GM23338 (cell line): ENCODE data around the gene NCAPH2. TPM values are rescaled to one million over a fixed set of nuclear protein-coding genes. Genes with fewer than 3 reads are reported as not detected.

Experiments used
- ATAC-seq: fragments of 200-7000 bp; cut with Tn5 transposase; 3 replicates; pipeline ENCODE4 v1.9.1; 2020
- DNase-seq: peaks from one replicate; pipeline ENCODE4 v3.0.0-alpha.2; 2015; ENCODE audit warnings: low spot score
- H2AFZ ChIP-seq: fragments of 200-600 bp; sonication (generic); 2 replicates; pipeline ENCODE4 v1.8.0; 2016; ENCODE audit warnings: antibody characterized with exemption, mild to moderate bottlenecking, moderate library complexity
- H3F3A ChIP-seq: fragments of 200-600 bp; sonication (generic); replicated peaks from 2 replicates; pipeline ENCODE4 v1.8.0; 2017; ENCODE audit warnings: antibody characterized with exemption, mixed run types, low read depth
- H3K27ac ChIP-seq: fragments of 200-600 bp; sonication (generic); 2 replicates; pipeline ENCODE4 v1.6.1; 2016; ENCODE audit warnings: low read depth
- H3K27me3 ChIP-seq: fragments of 200-600 bp; sonication (generic); 2 replicates; pipeline ENCODE4 v1.8.0; 2016; ENCODE audit warnings: mild to moderate bottlenecking, mixed run types, moderate library complexity; ENCODE audit not compliant: insufficient read depth
- H3K36me3 ChIP-seq: fragments of 200-600 bp; sonication (generic); 2 replicates; pipeline ENCODE4 v1.8.0; 2016; ENCODE audit warnings: mild to moderate bottlenecking; ENCODE audit not compliant: insufficient read depth
- H3K4me1 ChIP-seq: fragments of 200-600 bp; sonication (generic); 2 replicates; pipeline ENCODE4 v1.8.0; 2016; ENCODE audit warnings: mild to moderate bottlenecking, moderate library complexity; ENCODE audit not compliant: insufficient read depth
- H3K4me2 ChIP-seq: fragments of 200-600 bp; sonication (generic); 2 replicates; pipeline ENCODE4 v1.7.1; 2017; ENCODE audit warnings: mixed run types
- H3K4me3 ChIP-seq: fragments of 200-600 bp; sonication (generic); 2 replicates; pipeline ENCODE4 v1.6.1; 2016; ENCODE audit warnings: mixed run types
- H3K79me2 ChIP-seq: fragments of 200-600 bp; sonication (generic); replicated peaks from 2 replicates; pipeline ENCODE4 v1.8.0; 2017; ENCODE audit warnings: mild to moderate bottlenecking; ENCODE audit not compliant: insufficient read depth
- H3K9me2 ChIP-seq: fragments of 200-600 bp; sonication (generic); 2 replicates; pipeline ENCODE4 v1.8.0; 2017; ENCODE audit not compliant: insufficient read depth
- H4K20me1 ChIP-seq: fragments of 200-600 bp; sonication (generic); replicated peaks from 2 replicates; pipeline ENCODE4 v1.8.0; 2017; ENCODE audit warnings: mild to moderate bottlenecking; ENCODE audit not compliant: insufficient read depth
- H3K27ac Mint-ChIP-seq: 2 replicates; pipeline ENCODE4 v1.8.0; 2020; ENCODE audit warnings: inconsistent platforms, mild to moderate bottlenecking, moderate library complexity, mixed read lengths
- H3K27me3 Mint-ChIP-seq: 3 replicates; pipeline ENCODE4 v1.8.0; 2022; ENCODE audit warnings: low read depth, mild to moderate bottlenecking, moderate library complexity, mixed read lengths, inconsistent platforms; ENCODE audit not compliant: insufficient read depth, poor library complexity
- H3K36me3 Mint-ChIP-seq: 3 replicates; pipeline ENCODE4 v1.8.0; 2021; ENCODE audit warnings: low read depth, mild to moderate bottlenecking, inconsistent platforms, moderate library complexity, mixed read lengths
- H3K4me1 Mint-ChIP-seq: 3 replicates; pipeline ENCODE4 v1.8.0; 2020; ENCODE audit warnings: mild to moderate bottlenecking, inconsistent platforms, mixed read lengths
- H3K4me3 Mint-ChIP-seq: 3 replicates; pipeline ENCODE4 v1.8.0; 2021; ENCODE audit warnings: moderate library complexity, mild to moderate bottlenecking, inconsistent platforms, mixed read lengths
- H3K9me3 Mint-ChIP-seq: 3 replicates; pipeline ENCODE4 v1.8.0; 2020; ENCODE audit warnings: moderate library complexity, mild to moderate bottlenecking, inconsistent platforms, mixed read lengths
- CREB1 ChIP-seq: fragments of 250-450 bp; sonication (Bioruptor Pico); IDR thresholded peaks from 2 replicates; pipeline ENCODE4 v1.5.0; 2020; ENCODE audit warnings: low read depth, mild to moderate bottlenecking, moderate library complexity
- JUNB ChIP-seq: IDR thresholded peaks from one replicate; pipeline ENCODE4 v1.6.1; 2016; ENCODE audit warnings: antibody characterized with exemption; ENCODE audit not compliant: unreplicated experiment
- NANOG ChIP-seq: IDR thresholded peaks from 2 replicates; pipeline ENCODE4 v1.6.1; 2016; ENCODE audit warnings: antibody characterized with exemption, borderline replicate concordance
- POLR2AphosphoS5 ChIP-seq: IDR thresholded peaks from 2 replicates; pipeline ENCODE4 v1.6.1; 2016; ENCODE audit warnings: antibody characterized with exemption, low read depth
- ZNF114 ChIP-seq: fragments of 250-450 bp; sonication (Bioruptor Pico); IDR thresholded peaks from 2 replicates; pipeline ENCODE4 v1.5.0; 2020; ENCODE audit warnings: mild to moderate bottlenecking, moderate library complexity
- ZNF331 ChIP-seq: fragments of 250-450 bp; sonication (Bioruptor Pico); IDR thresholded peaks from 2 replicates; pipeline ENCODE4 v1.5.0; 2020; ENCODE audit warnings: low read depth, mild to moderate bottlenecking, moderate library complexity
- polyA plus RNA-seq: library from polyadenylated mRNA; unstranded; fragments of >200 nt; fragmentation: Nextera tagmentation; extraction: Ambion mirVana; gene quantifications from 2 replicates; pipeline ENCODE4 v1.2.1, GENCODE V29; 2016
- total RNA-seq: library from RNA; depleted of rRNA; stranded (reverse); fragments of >200 nt; shearing (Covaris generic); gene quantifications from 2 replicates; pipeline ENCODE4 v1.2.3, GENCODE V29; 2014
- TF ChIP-seq, protein P1 (sequence below), 2 experiments: fragments of 200-600 bp in 1 of 2; sonication (generic) in 1 of 2; conservative IDR thresholded peaks; 2 replicates each; pipeline versions ENCODE4 v1.5.1 to v1.6.1; 2016 to 2017; ENCODE audit warnings: antibody characterized with exemption in 2 of 2, low read depth in 2 of 2, mild to moderate bottlenecking in 2 of 2, moderate library complexity in 1 of 2
- TF ChIP-seq, protein P2 (sequence below): IDR thresholded peaks from one replicate; pipeline ENCODE4 v1.6.1; 2018; ENCODE audit warnings: antibody characterized with exemption; ENCODE audit not compliant: unreplicated experiment
- TF ChIP-seq, protein P3 (sequence below): IDR thresholded peaks from 2 replicates; pipeline ENCODE4 v1.6.1; 2016; ENCODE audit warnings: antibody characterized with exemption
- TF ChIP-seq, protein P4 (sequence below): fragments of 250-450 bp; sonication (Bioruptor Pico); IDR thresholded peaks from 2 replicates; pipeline ENCODE4 v1.5.0; 2020; ENCODE audit warnings: mild to moderate bottlenecking, moderate library complexity

NCAPH2 gene
- total and polyA plus RNA-seq, 2 experiments from 2014 or later, result 52.2 to 76.1 TPM

DNA sequence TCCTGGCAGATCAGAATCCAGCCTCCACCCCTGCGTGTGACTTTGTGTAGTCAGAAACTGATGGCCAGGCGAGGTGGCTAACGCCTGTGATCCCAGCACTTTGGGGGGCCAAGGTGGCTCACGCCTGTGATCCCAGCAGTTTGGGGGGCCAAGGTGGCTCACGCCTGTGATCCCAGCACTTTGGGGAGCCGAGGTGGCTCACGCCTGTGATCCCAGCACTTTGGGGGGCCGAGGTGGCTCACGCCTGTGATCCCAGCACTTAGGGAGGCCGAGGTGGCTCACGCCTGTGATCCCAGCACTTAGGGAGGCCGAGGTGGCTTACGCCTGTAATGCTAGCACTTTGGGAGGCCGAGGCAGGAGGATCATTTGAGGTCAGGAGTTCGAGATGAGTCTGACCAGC is 5.2 kb downstream of the NCAPH2 start (continued):
- TF ChIP-seq, protein P1, sequence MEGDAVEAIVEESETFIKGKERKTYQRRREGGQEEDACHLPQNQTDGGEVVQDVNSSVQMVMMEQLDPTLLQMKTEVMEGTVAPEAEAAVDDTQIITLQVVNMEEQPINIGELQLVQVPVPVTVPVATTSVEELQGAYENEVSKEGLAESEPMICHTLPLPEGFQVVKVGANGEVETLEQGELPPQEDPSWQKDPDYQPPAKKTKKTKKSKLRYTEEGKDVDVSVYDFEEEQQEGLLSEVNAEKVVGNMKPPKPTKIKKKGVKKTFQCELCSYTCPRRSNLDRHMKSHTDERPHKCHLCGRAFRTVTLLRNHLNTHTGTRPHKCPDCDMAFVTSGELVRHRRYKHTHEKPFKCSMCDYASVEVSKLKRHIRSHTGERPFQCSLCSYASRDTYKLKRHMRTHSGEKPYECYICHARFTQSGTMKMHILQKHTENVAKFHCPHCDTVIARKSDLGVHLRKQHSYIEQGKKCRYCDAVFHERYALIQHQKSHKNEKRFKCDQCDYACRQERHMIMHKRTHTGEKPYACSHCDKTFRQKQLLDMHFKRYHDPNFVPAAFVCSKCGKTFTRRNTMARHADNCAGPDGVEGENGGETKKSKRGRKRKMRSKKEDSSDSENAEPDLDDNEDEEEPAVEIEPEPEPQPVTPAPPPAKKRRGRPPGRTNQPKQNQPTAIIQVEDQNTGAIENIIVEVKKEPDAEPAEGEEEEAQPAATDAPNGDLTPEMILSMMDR (conservative IDR thresholded peaks at IDR 0.05; ENCODE audit: low read depth in 2 of 2), result no peak
- no peak for TF ChIP-seq JUNB
- no peak for TF ChIP-seq POLR2AphosphoS5

DNA sequence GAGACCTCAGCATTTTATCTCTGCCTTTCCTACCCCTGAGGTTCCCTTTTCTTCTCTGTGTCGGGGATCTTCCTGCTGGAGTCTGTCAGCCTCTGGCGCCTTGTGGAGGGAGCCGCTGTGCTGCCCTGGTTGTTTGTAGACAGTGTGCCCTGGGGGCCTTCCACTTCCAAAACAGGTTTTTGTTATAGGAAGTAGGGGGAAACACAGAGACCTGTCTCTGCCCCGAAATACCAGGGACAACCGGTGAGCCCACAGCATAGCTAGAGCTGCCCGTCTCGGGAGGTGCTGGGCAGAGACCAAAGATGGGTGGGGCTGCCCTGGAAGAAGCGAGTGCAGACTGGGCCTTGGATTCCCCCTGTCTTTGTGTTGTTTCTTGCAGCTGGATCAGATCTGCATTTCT is 8.0 kb downstream of the NCAPH2 start:
- Histone ChIP-seq H3K36me3 (no peaks in the 10 kb centered on the region; the same call in 1 of the 2 replicates), H3K4me2 (no peak overlapping the region), H3K9me2 (no peaks in the 10 kb centered on the region), H2AFZ (no peak overlapping the region), H3K4me1 (no peaks in the 10 kb centered on the region), H4K20me1 (peaks cover 17% of the 10 kb centered on the region; the same call in 1 of the 2 replicates), H3K27ac (no peak overlapping the region), H3F3A (no peaks in the 10 kb centered on the region), H3K79me2 (peaks cover 38% of the 10 kb centered on the region), H3K4me3 (no peak overlapping the region), H3K27me3 (no peaks in the 10 kb centered on the region)
- no peak overlapping the region for H3K27ac Mint-ChIP-seq
- peaks cover 13% of the 10 kb centered on the region for H3K36me3 Mint-ChIP-seq
- TF ChIP-seq ZNF114 (CRISPR knock-in tag), result no peak
- TF ChIP-seq ZNF331 (CRISPR knock-in tag), result no peak
- no peak for TF ChIP-seq POLR2AphosphoS5
- TF ChIP-seq NANOG, result no peak
- TF ChIP-seq, protein P2, sequence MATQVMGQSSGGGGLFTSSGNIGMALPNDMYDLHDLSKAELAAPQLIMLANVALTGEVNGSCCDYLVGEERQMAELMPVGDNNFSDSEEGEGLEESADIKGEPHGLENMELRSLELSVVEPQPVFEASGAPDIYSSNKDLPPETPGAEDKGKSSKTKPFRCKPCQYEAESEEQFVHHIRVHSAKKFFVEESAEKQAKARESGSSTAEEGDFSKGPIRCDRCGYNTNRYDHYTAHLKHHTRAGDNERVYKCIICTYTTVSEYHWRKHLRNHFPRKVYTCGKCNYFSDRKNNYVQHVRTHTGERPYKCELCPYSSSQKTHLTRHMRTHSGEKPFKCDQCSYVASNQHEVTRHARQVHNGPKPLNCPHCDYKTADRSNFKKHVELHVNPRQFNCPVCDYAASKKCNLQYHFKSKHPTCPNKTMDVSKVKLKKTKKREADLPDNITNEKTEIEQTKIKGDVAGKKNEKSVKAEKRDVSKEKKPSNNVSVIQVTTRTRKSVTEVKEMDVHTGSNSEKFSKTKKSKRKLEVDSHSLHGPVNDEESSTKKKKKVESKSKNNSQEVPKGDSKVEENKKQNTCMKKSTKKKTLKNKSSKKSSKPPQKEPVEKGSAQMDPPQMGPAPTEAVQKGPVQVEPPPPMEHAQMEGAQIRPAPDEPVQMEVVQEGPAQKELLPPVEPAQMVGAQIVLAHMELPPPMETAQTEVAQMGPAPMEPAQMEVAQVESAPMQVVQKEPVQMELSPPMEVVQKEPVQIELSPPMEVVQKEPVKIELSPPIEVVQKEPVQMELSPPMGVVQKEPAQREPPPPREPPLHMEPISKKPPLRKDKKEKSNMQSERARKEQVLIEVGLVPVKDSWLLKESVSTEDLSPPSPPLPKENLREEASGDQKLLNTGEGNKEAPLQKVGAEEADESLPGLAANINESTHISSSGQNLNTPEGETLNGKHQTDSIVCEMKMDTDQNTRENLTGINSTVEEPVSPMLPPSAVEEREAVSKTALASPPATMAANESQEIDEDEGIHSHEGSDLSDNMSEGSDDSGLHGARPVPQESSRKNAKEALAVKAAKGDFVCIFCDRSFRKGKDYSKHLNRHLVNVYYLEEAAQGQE, result no peak
- TF ChIP-seq CREB1 (CRISPR knock-in tag), result no peak
- TF ChIP-seq JUNB, result no peak
- TF ChIP-seq, protein P3, sequence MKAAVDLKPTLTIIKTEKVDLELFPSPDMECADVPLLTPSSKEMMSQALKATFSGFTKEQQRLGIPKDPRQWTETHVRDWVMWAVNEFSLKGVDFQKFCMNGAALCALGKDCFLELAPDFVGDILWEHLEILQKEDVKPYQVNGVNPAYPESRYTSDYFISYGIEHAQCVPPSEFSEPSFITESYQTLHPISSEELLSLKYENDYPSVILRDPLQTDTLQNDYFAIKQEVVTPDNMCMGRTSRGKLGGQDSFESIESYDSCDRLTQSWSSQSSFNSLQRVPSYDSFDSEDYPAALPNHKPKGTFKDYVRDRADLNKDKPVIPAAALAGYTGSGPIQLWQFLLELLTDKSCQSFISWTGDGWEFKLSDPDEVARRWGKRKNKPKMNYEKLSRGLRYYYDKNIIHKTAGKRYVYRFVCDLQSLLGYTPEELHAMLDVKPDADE, result no peak
- TF ChIP-seq, protein P4, sequence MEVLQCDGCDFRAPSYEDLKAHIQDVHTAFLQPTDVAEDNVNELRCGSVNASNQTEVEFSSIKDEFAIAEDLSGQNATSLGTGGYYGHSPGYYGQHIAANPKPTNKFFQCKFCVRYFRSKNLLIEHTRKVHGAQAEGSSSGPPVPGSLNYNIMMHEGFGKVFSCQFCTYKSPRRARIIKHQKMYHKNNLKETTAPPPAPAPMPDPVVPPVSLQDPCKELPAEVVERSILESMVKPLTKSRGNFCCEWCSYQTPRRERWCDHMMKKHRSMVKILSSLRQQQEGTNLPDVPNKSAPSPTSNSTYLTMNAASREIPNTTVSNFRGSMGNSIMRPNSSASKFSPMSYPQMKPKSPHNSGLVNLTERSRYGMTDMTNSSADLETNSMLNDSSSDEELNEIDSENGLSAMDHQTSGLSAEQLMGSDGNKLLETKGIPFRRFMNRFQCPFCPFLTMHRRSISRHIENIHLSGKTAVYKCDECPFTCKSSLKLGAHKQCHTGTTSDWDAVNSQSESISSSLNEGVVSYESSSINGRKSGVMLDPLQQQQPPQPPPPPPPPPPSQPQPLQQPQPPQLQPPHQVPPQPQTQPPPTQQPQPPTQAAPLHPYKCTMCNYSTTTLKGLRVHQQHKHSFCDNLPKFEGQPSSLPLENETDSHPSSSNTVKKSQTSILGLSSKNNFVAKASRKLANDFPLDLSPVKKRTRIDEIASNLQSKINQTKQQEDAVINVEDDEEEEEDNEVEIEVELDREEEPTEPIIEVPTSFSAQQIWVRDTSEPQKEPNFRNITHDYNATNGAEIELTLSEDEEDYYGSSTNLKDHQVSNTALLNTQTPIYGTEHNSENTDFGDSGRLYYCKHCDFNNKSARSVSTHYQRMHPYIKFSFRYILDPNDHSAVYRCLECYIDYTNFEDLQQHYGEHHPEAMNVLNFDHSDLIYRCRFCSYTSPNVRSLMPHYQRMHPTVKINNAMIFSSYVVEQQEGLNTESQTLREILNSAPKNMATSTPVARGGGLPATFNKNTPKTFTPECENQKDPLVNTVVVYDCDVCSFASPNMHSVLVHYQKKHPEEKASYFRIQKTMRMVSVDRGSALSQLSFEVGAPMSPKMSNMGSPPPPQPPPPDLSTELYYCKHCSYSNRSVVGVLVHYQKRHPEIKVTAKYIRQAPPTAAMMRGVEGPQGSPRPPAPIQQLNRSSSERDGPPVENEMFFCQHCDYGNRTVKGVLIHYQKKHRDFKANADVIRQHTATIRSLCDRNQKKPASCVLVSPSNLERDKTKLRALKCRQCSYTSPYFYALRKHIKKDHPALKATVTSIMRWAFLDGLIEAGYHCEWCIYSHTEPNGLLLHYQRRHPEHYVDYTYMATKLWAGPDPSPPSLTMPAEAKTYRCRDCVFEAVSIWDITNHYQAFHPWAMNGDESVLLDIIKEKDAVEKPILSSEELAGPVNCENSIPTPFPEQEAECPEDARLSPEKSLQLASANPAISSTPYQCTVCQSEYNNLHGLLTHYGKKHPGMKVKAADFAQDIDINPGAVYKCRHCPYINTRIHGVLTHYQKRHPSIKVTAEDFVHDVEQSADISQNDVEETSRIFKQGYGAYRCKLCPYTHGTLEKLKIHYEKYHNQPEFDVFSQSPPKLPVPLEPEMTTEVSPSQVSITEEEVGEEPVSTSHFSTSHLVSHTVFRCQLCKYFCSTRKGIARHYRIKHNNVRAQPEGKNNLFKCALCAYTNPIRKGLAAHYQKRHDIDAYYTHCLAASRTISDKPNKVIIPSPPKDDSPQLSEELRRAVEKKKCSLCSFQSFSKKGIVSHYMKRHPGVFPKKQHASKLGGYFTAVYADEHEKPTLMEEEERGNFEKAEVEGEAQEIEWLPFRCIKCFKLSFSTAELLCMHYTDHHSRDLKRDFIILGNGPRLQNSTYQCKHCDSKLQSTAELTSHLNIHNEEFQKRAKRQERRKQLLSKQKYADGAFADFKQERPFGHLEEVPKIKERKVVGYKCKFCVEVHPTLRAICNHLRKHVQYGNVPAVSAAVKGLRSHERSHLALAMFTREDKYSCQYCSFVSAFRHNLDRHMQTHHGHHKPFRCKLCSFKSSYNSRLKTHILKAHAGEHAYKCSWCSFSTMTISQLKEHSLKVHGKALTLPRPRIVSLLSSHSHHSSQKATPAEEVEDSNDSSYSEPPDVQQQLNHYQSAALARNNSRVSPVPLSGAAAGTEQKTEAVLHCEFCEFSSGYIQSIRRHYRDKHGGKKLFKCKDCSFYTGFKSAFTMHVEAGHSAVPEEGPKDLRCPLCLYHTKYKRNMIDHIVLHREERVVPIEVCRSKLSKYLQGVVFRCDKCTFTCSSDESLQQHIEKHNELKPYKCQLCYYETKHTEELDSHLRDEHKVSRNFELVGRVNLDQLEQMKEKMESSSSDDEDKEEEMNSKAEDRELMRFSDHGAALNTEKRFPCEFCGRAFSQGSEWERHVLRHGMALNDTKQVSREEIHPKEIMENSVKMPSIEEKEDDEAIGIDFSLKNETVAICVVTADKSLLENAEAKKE (CRISPR knock-in tag), result no peak
- no peaks in the 10 kb centered on the region; the same call in 2 of the 3 replicates for H3K9me3 Mint-ChIP-seq
- DNase-seq, result no peak
- ATAC-seq, result no peak
- no peaks in the 10 kb centered on the region; the same call in 2 of the 3 replicates for H3K4me1 Mint-ChIP-seq
- H3K27me3 Mint-ChIP-seq, result peaks cover 8% of the 10 kb centered on the region
- H3K4me3 Mint-ChIP-seq, result no peak overlapping the region
